Measurements from ENCODE around the gene CMKLR1. TPM values are rescaled to one million over a fixed set of nuclear protein-coding genes. Genes with fewer than 3 reads are reported as not detected.

CMKLR1 gene, protein sequence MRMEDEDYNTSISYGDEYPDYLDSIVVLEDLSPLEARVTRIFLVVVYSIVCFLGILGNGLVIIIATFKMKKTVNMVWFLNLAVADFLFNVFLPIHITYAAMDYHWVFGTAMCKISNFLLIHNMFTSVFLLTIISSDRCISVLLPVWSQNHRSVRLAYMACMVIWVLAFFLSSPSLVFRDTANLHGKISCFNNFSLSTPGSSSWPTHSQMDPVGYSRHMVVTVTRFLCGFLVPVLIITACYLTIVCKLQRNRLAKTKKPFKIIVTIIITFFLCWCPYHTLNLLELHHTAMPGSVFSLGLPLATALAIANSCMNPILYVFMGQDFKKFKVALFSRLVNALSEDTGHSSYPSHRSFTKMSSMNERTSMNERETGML
- 0.15 TPM for total RNA-seq (2021; ENCODE audit: unreplicated experiment)
- not detected in 2 replicates for polyA plus RNA-seq (2012)
- percentile 4 among the genes with signal in this experiment for Bru-seq, nascent RNA
- BruChase-seq, experiment 1, labeled RNA remaining after a 6-hour chase: percentile 5 among the genes with signal in this experiment
- not detected for BruChase-seq, experiment 2, labeled RNA remaining after a 2-hour chase
- long read RNA-seq: 0 reads

- Histone ChIP-seq H3K27me3 (ENCODE audit: insufficient read depth, low read length) (no peaks in the 10 kb centered on the region), H3K79me2 (ENCODE audit: insufficient read depth, low read length) (no peaks in the 10 kb centered on the region), H4K20me1 (ENCODE audit: insufficient read depth) (no peaks in the 10 kb centered on the region), H3K27ac (ENCODE audit: low read depth, low read length) (no peak within 1 kb of the TSS), H3K36me3 (ENCODE audit: control insufficient read depth in 1 of 2, insufficient read depth in 2 of 2, low read length in 2 of 2) (no peaks in the 10 kb centered on the region), H3K9ac (ENCODE audit: low read length) (no peak within 1 kb of the TSS), H3K9me3 (ENCODE audit: control insufficient read depth in 1 of 2, insufficient read depth in 1 of 2, low read depth in 1 of 2, low read length in 2 of 2) (no peaks in the 10 kb centered on the region), H2AFZ (ENCODE audit: low read depth, low read length, poor library complexity, severe bottlenecking) (no peak within 1 kb of the TSS), H3K4me3 (replicated peaks in 1 of 2; ENCODE audit: low read depth in 1 of 2, low read length in 2 of 2) (no peak within 1 kb of the TSS), H3K4me1 (ENCODE audit: control insufficient read depth in 1 of 2, insufficient read depth in 2 of 2, low read length in 2 of 2) (peaks cover 0 to 3% of the 10 kb centered on the region in 2 experiments; a peak in 1 of 4 replicates), H3K9me2 (ENCODE audit: insufficient read depth) (no peaks in the 10 kb centered on the region), H3K4me2 (ENCODE audit: low read length) (no peak within 1 kb of the TSS)
- no TSS peak for BruUV-seq (replicated peaks)
- no peak for ATAC-seq
- ChIA-PET POLR2A (no interaction called here), CTCF (no interaction called here), RAD21 (ENCODE audit: low non-redundant PET in 1 of 2, low total read pairs in 2 of 2, uncharacterized antibody in 2 of 2, unreplicated experiment in 2 of 2) (no interaction called here)
- intact Hi-C loops (cut with micrococcal nuclease): loop anchor here (10.0 kb wide), 1 partner anchor 276 kb away; no protein-coding TSS in a partner anchor
- TF ChIP-seq EGR1 (IDR thresholded peaks at IDR 0.05; ENCODE audit: low read depth): no peak
- TF ChIP-seq CBX3 (IDR thresholded peaks at IDR 0.05; ENCODE audit: low read depth): no peak
- no peak for TF ChIP-seq RAD21 (IDR thresholded peaks at IDR 0.05; ENCODE audit: low read depth)
- no peak for TF ChIP-seq ZFX (IDR thresholded peaks at IDR 0.05)
- TF ChIP-seq ZNF274 (IDR thresholded peaks at IDR 0.05; ENCODE audit: low read depth, low read length): no peak
- TF ChIP-seq CTCF (IDR thresholded peaks at IDR 0.05 in 2 of 3, conservative IDR thresholded peaks at IDR 0.05 in 1 of 3; ENCODE audit: borderline replicate concordance in 1 of 3, insufficient read depth in 1 of 3, low read depth in 2 of 3, low read length in 2 of 3): no peak
- TF ChIP-seq SRF (IDR thresholded peaks at IDR 0.05; ENCODE audit: low read depth): no peak
- no peak for TF ChIP-seq ZBTB33 (IDR thresholded peaks at IDR 0.05; ENCODE audit: extremely low read depth, insufficient replicate concordance, low read length)
- TF ChIP-seq JUND (IDR thresholded peaks at IDR 0.05): no peak
- TF ChIP-seq YY1 (IDR thresholded peaks at IDR 0.05; ENCODE audit: extremely low read depth, insufficient replicate concordance, low read depth, low read length): no peak
- TF ChIP-seq POLR2A (IDR thresholded peaks at IDR 0.05; ENCODE audit: borderline replicate concordance, extremely low read depth, insufficient read depth, insufficient read length): no peak
- no peak for DNase-seq (ENCODE audit: low read depth, low spot score)
These were observed at the start of gene CMKLR1 for GRCh38 chr12:108338915-108339657. Gene CMKLR1 (minus strand): TSS chr12:108339311. CDS start chr12:108293591, 45,720 bp downstream.
